Measurements from ENCODE around the gene TACR2.

TACR2 gene

GRCh38 chr10:69376662-69377061 is 40.1 kb downstream of the TACR2 start:
- no peaks in the 10 kb centered on the region for H3K4me1 ChIP-seq
- H3K9me3 ChIP-seq: no peaks in the 10 kb centered on the region
- peaks cover 22% of the 10 kb centered on the region for H3K36me3 ChIP-seq (replicated peaks)
- H3K27me3 ChIP-seq (ENCODE audit: low read depth): no peaks in the 10 kb centered on the region
- no peak for DNase-seq (ENCODE audit: low spot score in 2 of 2)
- no peak overlapping the region for H3K4me3 ChIP-seq
- in situ Hi-C loops (cut with MboI; ENCODE audit: low sequenced_read_pairs): no loop called here

- peaks cover 22% of the 10 kb centered on the region for H3K36me3 ChIP-seq (replicated peaks)
- in situ Hi-C loops (cut with MboI; ENCODE audit: low sequenced_read_pairs): no loop called here
- H3K4me1 ChIP-seq: no peaks in the 10 kb centered on the region
- H3K4me3 ChIP-seq: no peak overlapping the region
- DNase-seq (ENCODE audit: low spot score in 2 of 2): no peak
- no peaks in the 10 kb centered on the region for H3K27me3 ChIP-seq (ENCODE audit: low read depth)
- H3K9me3 ChIP-seq: no peaks in the 10 kb centered on the region
These were observed 41.2 kb downstream of the TACR2 start for GRCh38 chr10:69375307-69376151.

GRCh38 chr10:69374931-69375306 is 41.8 kb downstream of the TACR2 start:
- H3K4me3 ChIP-seq: no peak overlapping the region
- no peaks in the 10 kb centered on the region for H3K27me3 ChIP-seq (ENCODE audit: low read depth)
- DNase-seq (ENCODE audit: low spot score in 2 of 2): no peak
- H3K9me3 ChIP-seq: no peaks in the 10 kb centered on the region
- peaks cover 18% of the 10 kb centered on the region for H3K36me3 ChIP-seq (replicated peaks)
- in situ Hi-C loops (cut with MboI; ENCODE audit: low sequenced_read_pairs): no loop called here
- H3K4me1 ChIP-seq: no peaks in the 10 kb centered on the region

GRCh38 chr10:69374242-69374641 is 42.5 kb downstream of the TACR2 start:
- Histone ChIP-seq H3K27me3 (ENCODE audit: low read depth) (no peaks in the 10 kb centered on the region), H3K4me1 (no peaks in the 10 kb centered on the region), H3K36me3 (replicated peaks) (peaks cover 14% of the 10 kb centered on the region), H3K4me3 (no peak overlapping the region), H3K9me3 (no peaks in the 10 kb centered on the region)
- in situ Hi-C loops (cut with MboI; ENCODE audit: low sequenced_read_pairs): no loop called here
- no peak for DNase-seq (ENCODE audit: low spot score in 2 of 2)

- H3K4me3 ChIP-seq: no peak overlapping the region
- H3K9me3 ChIP-seq: no peaks in the 10 kb centered on the region
- H3K4me1 ChIP-seq: no peaks in the 10 kb centered on the region
- in situ Hi-C loops (cut with MboI; ENCODE audit: low sequenced_read_pairs): no loop called here
- H3K27me3 ChIP-seq (ENCODE audit: low read depth): no peaks in the 10 kb centered on the region
- DNase-seq (ENCODE audit: low spot score in 2 of 2): no peak
- H3K36me3 ChIP-seq (replicated peaks): peaks cover 16% of the 10 kb centered on the region
These were observed 44.4 kb downstream of the TACR2 start for GRCh38 chr10:69372126-69372980.

GRCh38 chr10:69367469-69367868 is 49.2 kb downstream of the TACR2 start:
- Histone ChIP-seq H3K9me3 (no peaks in the 10 kb centered on the region), H3K4me1 (no peaks in the 10 kb centered on the region), H3K4me3 (no peak overlapping the region), H3K27me3 (ENCODE audit: low read depth) (no peaks in the 10 kb centered on the region), H3K36me3 (replicated peaks) (peaks cover 16% of the 10 kb centered on the region)
- no peak for DNase-seq (ENCODE audit: low spot score in 2 of 2)
- in situ Hi-C loops (cut with MboI; ENCODE audit: low sequenced_read_pairs): no loop called here

GRCh38 chr10:69366738-69367137 is 50.0 kb downstream of the TACR2 start:
- no peaks in the 10 kb centered on the region for H3K4me1 ChIP-seq
- no peaks in the 10 kb centered on the region for H3K27me3 ChIP-seq (ENCODE audit: low read depth)
- in situ Hi-C loops (cut with MboI; ENCODE audit: low sequenced_read_pairs): no loop called here
- peaks cover 16% of the 10 kb centered on the region for H3K36me3 ChIP-seq (replicated peaks)
- H3K9me3 ChIP-seq: no peaks in the 10 kb centered on the region
- H3K4me3 ChIP-seq: no peak overlapping the region
- no peak for DNase-seq (ENCODE audit: low spot score in 2 of 2)

GRCh38 chr10:69364232-69364940 is 52.3 kb downstream of the TACR2 start:
- in situ Hi-C loops (cut with MboI; ENCODE audit: low sequenced_read_pairs): no loop called here
- Histone ChIP-seq H3K36me3 (replicated peaks) (peaks cover 8% of the 10 kb centered on the region), H3K4me3 (no peak overlapping the region), H3K27me3 (ENCODE audit: low read depth) (no peaks in the 10 kb centered on the region), H3K9me3 (no peaks in the 10 kb centered on the region), H3K4me1 (no peaks in the 10 kb centered on the region)
- no peak for DNase-seq (ENCODE audit: low spot score in 2 of 2)

GRCh38 chr10:69363666-69364065 is 53.1 kb downstream of the TACR2 start:
- H3K27me3 ChIP-seq (ENCODE audit: low read depth): no peaks in the 10 kb centered on the region
- no peaks in the 10 kb centered on the region for H3K4me1 ChIP-seq
- no peak for DNase-seq (ENCODE audit: low spot score in 2 of 2)
- no peak overlapping the region for H3K4me3 ChIP-seq
- no peaks in the 10 kb centered on the region for H3K9me3 ChIP-seq
- peaks cover 5% of the 10 kb centered on the region for H3K36me3 ChIP-seq (replicated peaks)
- in situ Hi-C loops (cut with MboI; ENCODE audit: low sequenced_read_pairs): no loop called here

- no peak for DNase-seq (ENCODE audit: low spot score in 2 of 2)
- Histone ChIP-seq H3K9me3 (no peaks in the 10 kb centered on the region), H3K4me3 (no peak overlapping the region), H3K27me3 (ENCODE audit: low read depth) (no peaks in the 10 kb centered on the region), H3K4me1 (no peaks in the 10 kb centered on the region), H3K36me3 (replicated peaks) (peaks cover 5% of the 10 kb centered on the region)
- in situ Hi-C loops (cut with MboI; ENCODE audit: low sequenced_read_pairs): no loop called here
These were observed 54.2 kb downstream of the TACR2 start for GRCh38 chr10:69362471-69362954.

- Histone ChIP-seq H3K9me3 (no peaks in the 10 kb centered on the region), H3K4me3 (no peak overlapping the region), H3K36me3 (replicated peaks) (peaks cover 5% of the 10 kb centered on the region), H3K4me1 (no peaks in the 10 kb centered on the region), H3K27me3 (ENCODE audit: low read depth) (no peaks in the 10 kb centered on the region)
- DNase-seq (ENCODE audit: low spot score in 2 of 2): no peak
- in situ Hi-C loops (cut with MboI; ENCODE audit: low sequenced_read_pairs): no loop called here
These were observed 55.5 kb downstream of the TACR2 start for GRCh38 chr10:69361303-69361614.

GRCh38 chr10:69360485-69361302 is 56.0 kb downstream of the TACR2 start:
- Histone ChIP-seq H3K9me3 (no peaks in the 10 kb centered on the region), H3K36me3 (replicated peaks) (peaks cover under 1% of the 10 kb centered on the region), H3K4me1 (no peaks in the 10 kb centered on the region), H3K4me3 (no peak overlapping the region), H3K27me3 (ENCODE audit: low read depth) (no peaks in the 10 kb centered on the region)
- DNase-seq (ENCODE audit: low spot score in 2 of 2): no peak
- in situ Hi-C loops (cut with MboI; ENCODE audit: low sequenced_read_pairs): no loop called here

GRCh38 chr10:69359594-69359993 is 57.1 kb downstream of the TACR2 start:
- in situ Hi-C loops (cut with MboI; ENCODE audit: low sequenced_read_pairs): no loop called here
- DNase-seq (ENCODE audit: low spot score in 2 of 2): no peak
- no peak overlapping the region for H3K4me3 ChIP-seq
- H3K36me3 ChIP-seq (replicated peaks): no peaks in the 10 kb centered on the region; the same call in none of the 2 replicates
- no peaks in the 10 kb centered on the region for H3K27me3 ChIP-seq (ENCODE audit: low read depth)
- H3K4me1 ChIP-seq: no peaks in the 10 kb centered on the region
- no peaks in the 10 kb centered on the region for H3K9me3 ChIP-seq

Measured in HAP-1 (cell line).